GM18951 (cell line): Measurements from ENCODE around the gene BRD1.

Experiments
- POLR2A ChIP-seq: IDR thresholded peaks from 4 replicates; pipeline ENCODE4 v1.6.1; 2011; ENCODE audit warnings: mild to moderate bottlenecking; ENCODE audit not compliant: insufficient read length, insufficient read depth; ENCODE audit errors: extremely low read depth
- in situ Hi-C: fragments of 300-500 bp; cut with MboI; formaldehyde crosslinking; loops from one replicate; pipeline ENCODE4 v1.12.0; 2022; ENCODE audit warnings: low sequenced_read_pairs, mixed read lengths, inconsistent platforms; ENCODE audit not compliant: unreplicated experiment

The BRD1 gene

DNA sequence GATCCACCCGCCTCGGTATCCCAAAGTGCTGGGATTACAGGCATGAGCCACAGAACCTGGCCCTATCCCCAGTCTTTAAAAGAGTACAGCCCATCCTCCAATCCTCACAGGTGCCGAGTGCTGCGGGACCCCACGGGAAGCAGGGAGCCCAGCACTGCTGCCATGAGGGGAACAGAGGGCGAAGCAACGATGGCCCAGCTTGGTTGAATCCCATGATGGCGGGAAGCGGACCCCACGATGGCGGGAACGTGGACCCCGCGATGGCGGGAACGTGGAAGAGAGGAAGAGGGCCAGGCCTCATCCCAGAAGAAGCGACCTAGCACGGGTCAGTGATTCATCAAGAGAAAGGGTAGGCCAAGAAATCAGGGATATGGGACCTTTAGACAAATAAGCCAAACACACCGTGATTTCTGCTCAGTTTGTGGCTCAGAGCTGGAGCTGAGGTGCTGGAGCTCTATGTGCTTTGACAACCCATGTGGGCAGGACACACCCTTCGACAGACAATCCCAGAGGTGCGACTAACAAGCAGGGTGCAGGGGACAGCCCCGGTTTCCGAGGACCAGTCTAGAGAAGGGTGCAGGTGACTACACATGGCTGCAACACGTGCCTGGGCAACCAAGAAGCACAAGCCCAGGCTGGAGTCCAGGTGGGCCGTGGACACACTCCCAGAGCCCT, 30.9 kb downstream of the BRD1 start:
- TF ChIP-seq POLR2A, result no peak
- in situ Hi-C loops, result no loop called here

GRCh38 chr22:49795521-49795920, 32.2 kb downstream of the BRD1 start:
- in situ Hi-C loops, result no loop called here

GRCh38 chr22:49793871-49794270, 33.8 kb downstream of the BRD1 start:
- TF ChIP-seq POLR2A, result no peak
- in situ Hi-C loops, result no loop called here

More at GRCh38 chr22:49795521-49795920, 32.2 kb downstream of the BRD1 start:
- TF ChIP-seq POLR2A, result no peak

DNA sequence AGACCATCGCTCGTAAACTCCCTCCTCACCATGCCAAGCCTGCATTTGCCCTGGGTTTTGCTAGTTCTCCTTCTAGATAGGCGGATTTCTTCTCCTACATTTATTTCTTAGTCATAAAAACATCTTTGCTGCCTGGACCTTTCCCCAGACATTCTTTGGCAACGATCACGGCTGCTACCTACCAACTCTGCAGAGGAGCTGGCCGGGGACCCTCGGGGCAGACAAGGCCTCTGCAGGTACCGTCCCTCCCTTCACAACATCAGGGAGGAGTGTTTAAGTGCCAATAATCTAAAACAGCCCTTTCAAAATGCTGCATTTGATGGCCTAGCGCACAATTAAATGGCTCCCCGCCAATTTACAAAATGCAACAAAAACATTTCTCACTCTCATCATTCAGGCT, 34.4 kb downstream of the BRD1 start:
- no peak for TF ChIP-seq POLR2A
- in situ Hi-C loops, result no loop called here

GRCh38 chr22:49792107-49792506, 35.6 kb downstream of the BRD1 start:
- in situ Hi-C loops, result no loop called here
- no peak for TF ChIP-seq POLR2A

- in situ Hi-C loops, result no loop called here
- no peak for TF ChIP-seq POLR2A
Observed at GRCh38 chr22:49791682-49792081, 36.0 kb downstream of the BRD1 start.

- in situ Hi-C loops, result no loop called here
- TF ChIP-seq POLR2A, result no peak
Observed at GRCh38 chr22:49790912-49791311, 36.8 kb downstream of the BRD1 start.

GRCh38 chr22:49789289-49790141, 38.2 kb downstream of the BRD1 start:
- in situ Hi-C loops, result no loop called here
- peak; percentile 13 for TF ChIP-seq POLR2A

DNA sequence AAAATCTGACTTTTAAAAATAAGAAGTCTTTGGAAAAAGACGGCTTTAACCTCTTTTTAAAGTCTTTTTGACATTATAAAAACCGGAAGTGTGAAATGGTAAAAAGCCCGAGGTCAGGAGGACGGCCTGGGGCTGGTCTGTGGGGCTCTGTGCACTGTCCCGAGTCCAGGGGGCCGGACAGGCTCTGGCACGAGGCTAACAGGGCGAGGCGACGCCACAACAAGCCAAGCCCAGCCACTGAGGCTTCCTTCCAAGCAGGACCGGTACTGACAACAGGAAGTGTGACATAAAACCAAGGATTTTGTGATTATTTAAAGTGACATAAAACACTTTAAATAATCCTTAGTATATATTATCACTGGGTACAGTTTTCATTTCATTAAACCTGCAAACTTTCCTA, 39.2 kb downstream of the BRD1 start:
- in situ Hi-C loops, result no loop called here
- no peak for TF ChIP-seq POLR2A

GRCh38 chr22:49787861-49788260, 39.8 kb downstream of the BRD1 start:
- in situ Hi-C loops, result no loop called here
- TF ChIP-seq POLR2A, result no peak

- no peak for TF ChIP-seq POLR2A
- in situ Hi-C loops, result no loop called here
Observed at GRCh38 chr22:49786976-49787706, 40.5 kb downstream of the BRD1 start.

- in situ Hi-C loops, result no loop called here
- no peak for TF ChIP-seq POLR2A
Observed at GRCh38 chr22:49785841-49786471, 41.7 kb downstream of the BRD1 start.

GRCh38 chr22:49785046-49785521, 42.6 kb downstream of the BRD1 start:
- no peak for TF ChIP-seq POLR2A

More at GRCh38 chr22:49785046-49785521, 42.6 kb downstream of the BRD1 start:
- in situ Hi-C loops, result no loop called here
